Measurements from ENCODE around the gene CAPN7.

- TF ChIP-seq GATA2 (IDR thresholded peaks at IDR 0.05; ENCODE audit: low read depth, low read length) (no peak), GATA3 (IDR thresholded peaks at IDR 0.05; ENCODE audit: low read depth, low read length) (no peak)
These were observed 17.9 kb downstream of the CAPN7 start for GRCh38 chr3:15223685-15224572.

Data from SH-SY5Y (cell line).